A549 (cell line): ENCODE measurements around the gene NUDT16L1.

Source experiments
- EP300 ChIP-seq, 2 experiments: fragments of >200 bp; sonication (Bioruptor Twin); formaldehyde crosslinking; IDR thresholded peaks; 2 replicates in 1 of 2; 3 replicates in 1 of 2; pipeline ENCODE4 v1.6.1; 2016 to 2017
- ESRRA ChIP-seq: fragments of 150-350 bp; IDR thresholded peaks from 2 replicates; pipeline ENCODE4 v1.6.1; 2014; ENCODE audit warnings: mild to moderate bottlenecking, low read length, borderline replicate concordance
- FOSL2 ChIP-seq, 2 experiments: fragments of 450-650 bp in 1 of 2; fragments of >200 bp in 1 of 2; sonication (Bioruptor Twin) in 1 of 2; formaldehyde crosslinking; IDR thresholded peaks; 2 replicates each; pipeline versions ENCODE4 v1.5.0 to v1.6.1; 2016 to 2020; ENCODE audit warnings: mild to moderate bottlenecking in 1 of 2, moderate library complexity in 1 of 2
- MAZ ChIP-seq: fragments of 150-350 bp; IDR thresholded peaks from 2 replicates; pipeline ENCODE4 v1.6.1; 2014; ENCODE audit warnings: antibody characterized with exemption, low read depth, low read length, borderline replicate concordance
- PHF8 ChIP-seq: fragments of 200-600 bp; sonication (generic); IDR thresholded peaks from 2 replicates; pipeline ENCODE4 v1.6.1; 2016; ENCODE audit warnings: low read depth, mild to moderate bottlenecking, antibody characterized with exemption, moderate library complexity, borderline replicate concordance
- POLR2A ChIP-seq: IDR thresholded peaks from 2 replicates; pipeline ENCODE4 v1.6.1; 2012; ENCODE audit warnings: mild to moderate bottlenecking, low read length
- TF ChIP-seq, protein P1 (sequence below): fragments of >200 bp; sonication (Bioruptor Twin); formaldehyde crosslinking; IDR thresholded peaks from 3 replicates; pipeline ENCODE4 v1.5.1; 2016
- TF ChIP-seq, protein P2 (sequence below): IDR thresholded peaks from 2 replicates; pipeline ENCODE4 v1.6.1; 2012

DNA sequence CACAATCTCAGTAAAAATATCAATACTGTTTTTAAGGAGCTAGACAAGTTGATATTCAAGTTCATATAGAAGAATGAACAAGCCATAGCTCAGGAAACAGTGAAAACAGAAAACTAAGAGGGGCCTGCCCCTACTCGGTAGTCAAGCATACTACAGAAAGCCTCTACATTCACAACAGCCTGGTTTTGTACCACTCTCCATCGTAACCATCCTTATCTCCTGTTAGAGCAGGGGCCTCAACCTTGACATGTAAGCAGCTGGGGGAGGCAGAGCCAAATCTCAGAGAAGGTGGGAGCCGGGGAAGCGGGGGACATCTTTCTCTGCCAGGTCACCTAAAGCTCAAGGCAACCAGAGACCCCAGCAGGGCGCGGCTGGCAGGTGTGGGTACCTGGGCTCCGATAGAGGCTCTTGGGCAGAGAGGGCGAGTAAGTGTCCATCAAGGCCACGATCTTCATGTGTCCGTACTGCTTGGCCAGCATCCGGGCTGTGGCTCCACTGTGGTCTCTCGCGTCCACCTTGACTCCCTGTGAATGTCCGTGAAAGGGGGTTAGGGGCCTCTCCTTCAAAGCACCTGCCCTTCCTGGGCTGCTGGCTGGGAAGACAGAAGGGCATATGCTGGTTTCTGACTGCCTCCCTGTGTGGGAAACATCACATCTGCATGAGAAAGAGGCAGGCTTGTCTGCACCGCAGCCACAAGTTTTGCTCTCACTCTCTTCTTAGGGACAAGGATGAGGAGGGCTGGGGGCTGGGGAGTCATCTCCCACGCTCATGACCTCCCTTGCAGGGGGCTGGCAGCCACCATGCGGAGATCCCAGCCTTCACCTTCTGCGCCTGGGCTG lies 20.5 kb downstream of the NUDT16L1 start:
- TF ChIP-seq, protein P1, sequence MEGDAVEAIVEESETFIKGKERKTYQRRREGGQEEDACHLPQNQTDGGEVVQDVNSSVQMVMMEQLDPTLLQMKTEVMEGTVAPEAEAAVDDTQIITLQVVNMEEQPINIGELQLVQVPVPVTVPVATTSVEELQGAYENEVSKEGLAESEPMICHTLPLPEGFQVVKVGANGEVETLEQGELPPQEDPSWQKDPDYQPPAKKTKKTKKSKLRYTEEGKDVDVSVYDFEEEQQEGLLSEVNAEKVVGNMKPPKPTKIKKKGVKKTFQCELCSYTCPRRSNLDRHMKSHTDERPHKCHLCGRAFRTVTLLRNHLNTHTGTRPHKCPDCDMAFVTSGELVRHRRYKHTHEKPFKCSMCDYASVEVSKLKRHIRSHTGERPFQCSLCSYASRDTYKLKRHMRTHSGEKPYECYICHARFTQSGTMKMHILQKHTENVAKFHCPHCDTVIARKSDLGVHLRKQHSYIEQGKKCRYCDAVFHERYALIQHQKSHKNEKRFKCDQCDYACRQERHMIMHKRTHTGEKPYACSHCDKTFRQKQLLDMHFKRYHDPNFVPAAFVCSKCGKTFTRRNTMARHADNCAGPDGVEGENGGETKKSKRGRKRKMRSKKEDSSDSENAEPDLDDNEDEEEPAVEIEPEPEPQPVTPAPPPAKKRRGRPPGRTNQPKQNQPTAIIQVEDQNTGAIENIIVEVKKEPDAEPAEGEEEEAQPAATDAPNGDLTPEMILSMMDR: no peak
- TF ChIP-seq ESRRA: no peak
- TF ChIP-seq MAZ: no peak
- no peak for TF ChIP-seq POLR2A
- TF ChIP-seq FOSL2 (IDR thresholded peaks at IDR 0.05): no peak
- no peak for TF ChIP-seq FOSL2 (CRISPR knock-in tag; IDR thresholded peaks at IDR 0.05)
- TF ChIP-seq EP300 (IDR thresholded peaks at IDR 0.05): no peak
- TF ChIP-seq, protein P2, sequence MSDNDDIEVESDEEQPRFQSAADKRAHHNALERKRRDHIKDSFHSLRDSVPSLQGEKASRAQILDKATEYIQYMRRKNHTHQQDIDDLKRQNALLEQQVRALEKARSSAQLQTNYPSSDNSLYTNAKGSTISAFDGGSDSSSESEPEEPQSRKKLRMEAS: no peak
- TF ChIP-seq PHF8: no peak
